GOT3 (cell line): ENCODE results near the gene SMG5.

Experiments used
- DNase-seq: peaks from one replicate; lab custom pipeline; 2025; ENCODE audit warnings: mixed read lengths; lab: John Stamatoyannopoulos, UW

Gene SMG5

GRCh38 chr1:156279837-156280236, 2.8 kb downstream of the SMG5 start:
- no peak for DNase-seq

DNA sequence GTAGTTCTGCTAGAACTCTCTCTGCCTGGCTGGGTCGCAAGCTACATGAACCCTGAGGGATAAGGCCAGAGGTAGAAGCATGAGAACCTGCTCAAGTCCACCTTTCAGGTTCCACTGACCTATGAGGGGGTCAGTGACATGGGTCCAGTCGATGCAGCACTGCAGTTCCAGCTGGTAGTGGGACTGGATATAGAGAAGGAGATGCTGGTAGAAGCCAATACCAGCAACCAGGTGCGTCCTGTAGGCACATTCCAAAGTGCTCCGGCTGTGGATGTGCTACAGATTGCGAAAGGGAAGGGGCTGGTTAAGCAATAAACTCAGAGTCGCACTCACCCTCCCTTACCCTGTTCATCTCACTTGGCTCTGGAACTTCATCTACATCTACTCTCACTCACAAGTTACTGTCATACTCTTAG, 5.7 kb downstream of the SMG5 start:
- DNase-seq = no peak

GRCh38 chr1:156276532-156276931, 6.1 kb downstream of the SMG5 start:
- DNase-seq = no peak

GRCh38 chr1:156270314-156270713, 12.3 kb downstream of the SMG5 start:
- DNase-seq = no peak

DNA sequence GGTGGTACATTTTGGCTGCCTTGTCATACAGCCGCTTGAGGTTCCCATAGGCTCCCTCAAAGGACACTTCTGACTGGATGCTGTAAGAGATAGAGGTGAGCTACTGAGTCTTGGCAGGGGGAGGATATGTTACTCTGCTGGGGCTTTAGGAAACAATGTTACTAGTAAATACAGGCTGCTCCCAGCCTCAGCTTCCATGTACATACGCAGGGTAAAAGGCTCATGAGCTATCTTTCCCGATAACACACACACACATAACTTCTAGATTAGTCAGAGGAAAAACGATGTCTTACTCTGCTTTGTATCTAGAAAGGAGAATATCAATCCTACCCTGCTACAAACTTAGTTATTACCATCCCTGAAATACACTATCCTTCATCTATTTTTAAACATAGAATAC, 14.3 kb downstream of the SMG5 start:
- DNase-seq = no peak

DNA sequence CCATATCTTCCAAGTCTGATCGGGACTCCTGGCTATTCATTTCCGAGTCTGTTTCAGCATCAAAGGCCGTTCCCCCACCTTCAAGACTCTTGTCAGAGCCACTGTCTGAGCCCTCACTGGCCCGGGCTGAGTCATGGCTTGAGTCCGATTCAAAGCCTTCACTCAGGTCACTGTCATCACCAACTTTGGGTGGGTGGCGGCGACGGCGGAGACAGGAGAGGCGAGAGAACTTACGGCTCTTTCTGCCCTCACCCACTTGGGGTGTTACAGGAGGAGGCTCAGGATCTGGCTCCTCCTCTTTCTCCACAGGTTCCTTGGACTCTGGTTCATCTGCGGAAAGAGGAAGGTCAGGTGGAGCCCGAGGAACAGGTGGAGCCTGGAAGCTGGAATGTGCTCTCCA, 16.6 kb downstream of the SMG5 start:
- DNase-seq = no peak

DNA sequence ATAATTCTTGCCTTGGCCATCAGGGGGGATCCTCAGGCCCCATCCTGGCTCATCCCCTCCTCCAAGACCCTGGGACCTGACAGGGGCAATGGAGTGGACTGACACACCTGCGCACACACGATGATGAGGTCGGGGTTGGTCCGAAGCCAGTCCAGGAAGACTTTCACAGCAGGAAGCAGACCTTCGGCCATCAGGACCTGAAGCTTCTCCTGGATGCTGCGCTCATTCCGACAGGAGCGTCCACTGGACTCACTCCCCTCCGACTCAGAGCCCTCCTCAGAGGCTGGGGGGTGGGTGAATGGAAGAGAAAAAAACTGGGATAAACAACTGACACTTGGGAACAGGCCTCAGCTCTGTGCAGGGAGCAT, 19.4 kb downstream of the SMG5 start:
- no peak for DNase-seq

DNA sequence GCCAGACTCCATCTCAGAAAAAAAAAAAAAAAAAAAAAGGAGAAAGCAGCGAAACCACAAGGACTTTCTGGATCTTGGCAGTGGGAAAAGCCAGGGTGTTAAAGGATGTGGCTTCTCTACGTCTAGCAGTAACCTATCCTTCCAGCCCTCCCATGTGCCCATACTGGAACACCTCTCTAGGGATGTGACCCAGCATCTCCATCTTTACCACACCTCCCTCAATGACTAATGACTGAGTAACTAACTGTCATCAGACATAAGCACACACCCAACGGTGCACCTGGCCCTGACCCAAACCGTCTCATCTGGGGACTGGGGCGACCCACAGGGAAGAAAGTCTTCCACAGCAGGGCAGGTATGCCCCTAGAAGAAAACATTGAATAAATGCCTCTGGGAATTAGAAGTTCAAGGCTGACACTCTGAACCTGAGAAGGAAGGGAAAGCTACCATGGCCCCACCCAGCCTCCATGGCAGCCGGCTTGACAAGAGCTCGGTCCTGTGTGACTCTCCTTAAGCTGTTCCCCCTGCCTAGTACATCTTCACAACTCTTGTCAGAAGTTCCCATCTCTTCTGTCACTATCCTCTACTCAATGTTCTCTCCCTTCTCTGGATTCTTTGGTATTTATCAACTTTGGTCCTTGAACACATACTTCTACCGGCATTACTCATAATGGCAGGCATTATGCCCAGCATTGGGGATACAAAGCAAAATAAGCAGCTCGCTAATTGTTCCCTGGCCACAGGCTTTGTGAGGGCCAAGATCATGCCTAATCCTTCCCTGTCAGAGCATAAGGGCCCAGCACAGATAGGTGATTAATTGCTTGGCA, 20.0 kb downstream of the SMG5 start:
- DNase-seq = no peak

GRCh38 chr1:156260896-156261295, 21.7 kb downstream of the SMG5 start:
- no peak for DNase-seq

DNA sequence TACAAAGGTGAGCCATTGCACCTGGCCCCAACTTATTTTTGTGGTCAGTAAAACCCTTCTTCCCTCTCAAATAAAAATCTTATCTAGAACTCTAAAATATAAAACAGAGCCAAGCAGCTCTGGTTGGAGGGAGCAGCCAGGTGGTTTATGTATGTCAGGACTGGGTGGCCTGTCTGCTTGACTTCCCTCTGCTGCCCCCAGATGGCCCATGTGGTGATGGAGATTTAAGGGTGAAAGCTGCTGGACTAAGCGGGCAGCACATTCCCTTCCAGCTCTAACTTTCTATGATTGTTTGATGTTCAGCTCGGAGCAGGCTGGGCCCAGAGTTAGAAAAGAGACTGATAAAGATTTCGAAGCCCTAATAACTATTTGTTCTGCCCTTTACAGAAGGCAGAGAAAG, 22.8 kb downstream of the SMG5 start:
- no peak for DNase-seq

- DNase-seq = no peak
Observed at GRCh38 chr1:156258859-156259258, 23.8 kb downstream of the SMG5 start.

- DNase-seq = no peak
Observed at GRCh38 chr1:156257711-156258110, 24.9 kb downstream of the SMG5 start.

DNA sequence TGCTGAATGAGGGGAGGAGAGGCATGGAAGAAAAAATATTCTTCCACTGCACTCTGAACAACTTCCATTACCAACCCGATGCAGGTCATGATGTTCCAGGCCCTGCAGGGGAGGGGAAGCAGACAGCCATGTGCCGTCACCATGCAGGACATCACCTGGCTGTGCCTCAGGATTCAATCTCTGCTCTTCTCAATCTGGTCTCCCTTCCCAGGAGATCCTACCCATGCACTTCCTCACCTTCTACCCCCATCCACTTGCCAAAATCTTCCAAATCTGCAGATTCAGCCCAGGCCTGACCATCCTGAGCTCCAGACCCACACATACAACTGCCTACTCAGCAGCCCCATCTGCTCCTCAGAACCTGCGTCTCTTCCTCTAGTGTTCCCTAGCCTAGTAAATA, 29.0 kb downstream of the SMG5 start:
- no peak for DNase-seq

- no peak for DNase-seq
Observed at GRCh38 chr1:156251527-156251926, 31.1 kb downstream of the SMG5 start.

- no peak for DNase-seq
Observed at GRCh38 chr1:156249593-156249992, 33.0 kb downstream of the SMG5 start.

DNA sequence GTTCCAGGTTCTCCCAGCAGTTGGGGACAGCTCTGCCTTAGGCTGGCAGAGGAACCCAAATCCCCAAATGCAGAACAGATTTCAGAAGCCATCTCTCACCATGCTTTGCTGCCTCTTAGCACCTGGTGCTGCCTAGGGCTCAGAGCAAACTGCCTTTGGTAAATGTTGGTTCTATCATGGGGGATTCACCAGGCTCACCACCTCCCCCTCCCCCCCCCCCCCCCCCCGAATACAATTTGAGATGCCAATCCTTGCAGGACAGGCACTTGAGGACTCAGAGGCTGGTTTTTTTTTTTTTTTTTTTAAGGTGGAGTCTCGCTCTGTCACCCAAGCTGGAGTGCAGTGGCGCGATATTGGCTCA, 34.3 kb downstream of the SMG5 start:
- DNase-seq = no peak

DNA sequence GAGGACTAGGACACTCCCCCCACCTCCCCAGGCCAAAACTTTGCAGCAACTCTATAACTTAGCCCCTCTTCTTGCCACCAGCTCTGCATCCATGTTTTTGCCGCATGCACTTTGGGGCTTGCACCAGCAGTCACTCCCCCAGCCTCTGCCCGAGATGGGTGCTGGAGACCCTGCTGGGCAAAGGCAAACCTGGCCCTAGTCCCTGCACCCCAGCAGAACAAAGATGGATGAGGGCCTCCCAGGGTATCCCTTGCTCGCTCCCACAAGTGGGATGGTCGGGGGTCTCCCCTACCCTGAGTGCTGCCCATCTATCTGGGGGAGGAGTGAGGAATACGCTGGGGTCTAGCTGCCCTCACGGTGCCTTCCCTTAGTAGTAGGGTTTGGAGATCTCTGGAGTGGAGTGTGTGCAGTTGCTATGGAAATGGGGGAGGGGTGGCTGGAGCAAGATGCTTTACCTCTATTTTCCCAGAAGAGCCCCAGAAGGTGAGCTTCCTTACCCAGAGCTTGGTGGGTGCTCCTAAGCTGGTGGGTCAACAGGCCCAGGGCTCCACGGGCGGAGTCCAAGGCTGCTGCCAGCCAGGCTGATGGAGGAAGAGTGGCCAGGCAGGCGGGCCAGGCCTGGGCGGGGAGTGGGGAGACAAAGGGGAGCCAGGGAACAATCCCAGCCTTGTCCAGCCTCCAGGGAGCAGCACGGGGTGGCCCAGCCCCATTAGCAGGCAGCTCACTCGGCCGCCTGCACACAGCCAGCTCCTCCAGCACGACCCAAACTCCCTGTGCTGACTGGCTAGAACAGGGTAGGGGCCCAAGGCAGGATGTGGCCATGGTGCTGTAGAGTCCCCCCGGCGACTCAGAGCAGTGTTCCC, 34.9 kb downstream of the SMG5 start, which contains the start of gene PAQR6:
PAQR6 (minus strand) TSS at position 597 of the 863 bp plus-strand sequence. CDS start 1,325 bp downstream, outside the sequence.
- DNase-seq = no peak

GRCh38 chr1:156246781-156247459, 35.7 kb downstream of the SMG5 start:
- no peak for DNase-seq

DNA sequence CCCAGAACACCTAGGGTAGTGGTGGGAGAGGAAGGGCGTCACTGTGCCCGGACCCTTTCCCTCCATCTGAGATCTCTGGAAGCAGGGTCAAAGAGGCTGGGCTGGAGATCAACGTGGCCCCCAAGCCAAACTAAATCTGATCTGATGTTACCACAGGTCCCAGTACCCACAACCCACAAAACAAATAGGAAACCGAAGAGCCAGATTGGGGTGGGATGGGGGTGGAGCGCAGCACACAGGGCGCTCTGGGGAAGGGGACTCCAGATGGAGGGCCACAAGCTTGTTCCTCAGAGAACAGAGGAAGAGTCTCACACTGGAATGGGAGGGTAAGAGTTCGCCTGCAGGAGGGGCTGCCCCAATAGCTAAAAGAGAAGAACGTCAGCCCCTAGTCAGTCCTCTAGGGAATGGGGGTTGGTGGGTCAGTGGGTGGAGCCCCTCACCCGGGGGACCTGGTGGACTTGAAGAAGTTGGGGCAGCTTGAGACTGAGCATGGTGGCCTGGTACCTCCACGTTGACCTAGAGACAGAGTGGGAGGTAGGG, 36.3 kb downstream of the SMG5 start:
- no peak for DNase-seq

GRCh38 chr1:156245451-156246232, 37.0 kb downstream of the SMG5 start:
- no peak for DNase-seq

DNA sequence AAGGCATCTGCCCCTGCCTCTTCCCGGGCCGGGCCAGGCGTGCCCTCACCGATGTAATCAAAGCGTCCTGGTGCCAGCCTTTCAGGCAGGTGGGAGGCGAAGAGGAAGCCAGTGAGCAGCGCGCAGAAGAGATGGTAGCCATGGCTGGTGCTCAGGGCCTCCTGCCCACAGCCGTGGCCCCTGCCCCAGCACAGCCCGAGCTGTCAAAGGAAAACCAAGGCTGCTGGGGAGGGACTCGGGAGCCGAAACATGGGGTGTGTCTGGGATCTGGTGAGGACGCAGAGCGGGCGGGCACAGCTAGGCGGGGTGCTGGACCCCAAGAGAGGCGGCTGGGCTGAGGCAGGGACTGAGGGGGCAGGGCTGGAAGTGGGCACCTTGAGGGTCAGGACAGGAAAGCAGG, 37.9 kb downstream of the SMG5 start:
- DNase-seq = no peak

DNA sequence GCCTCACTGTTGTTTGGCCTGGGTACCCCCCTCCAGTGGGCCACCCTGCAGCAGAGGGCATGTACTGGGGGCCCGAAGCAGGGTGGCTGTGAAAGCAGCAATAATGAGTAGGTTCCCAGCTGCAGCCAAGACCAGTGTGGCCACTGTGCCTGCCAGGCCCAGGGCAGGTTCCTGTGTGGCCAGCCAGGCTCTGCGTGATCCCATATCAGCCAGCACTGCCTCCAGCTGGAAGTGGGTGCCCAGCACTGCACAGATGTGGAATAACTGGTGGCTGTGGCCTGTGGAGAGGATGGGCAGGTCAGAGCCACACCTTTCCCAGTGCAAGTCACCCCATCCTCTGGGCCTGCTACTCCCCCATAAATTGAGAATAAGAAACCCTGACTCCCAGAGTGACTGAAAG, 38.5 kb downstream of the SMG5 start:
- no peak for DNase-seq
